MM.1S (cell line): Measurements from ENCODE around the gene PGRMC2.

Source experiments
- DNase-seq: peaks from one replicate; pipeline ENCODE4 v3.0.0-alpha.2; 2015
- H2AFZ ChIP-seq: fragments of 300-600 bp; sonication (generic); 2 replicates; pipeline ENCODE4 v1.6.0; 2016; ENCODE audit warnings: antibody characterized with exemption, low read length
- H3F3A ChIP-seq: fragments of 300-600 bp; sonication (generic); 2 replicates; pipeline ENCODE4 v1.6.1; 2016; ENCODE audit warnings: mild to moderate bottlenecking, antibody characterized with exemption, low read length, moderate library complexity, mixed read lengths; ENCODE audit not compliant: insufficient read depth
- H3K27ac ChIP-seq: fragments of 300-600 bp; sonication (generic); 2 replicates; pipeline ENCODE4 v1.5.1; 2016; ENCODE audit warnings: mild to moderate bottlenecking, low read length
- H3K27me3 ChIP-seq: fragments of 300-600 bp; sonication (generic); replicated peaks from 2 replicates; pipeline ENCODE4 v1.6.0; 2016; ENCODE audit warnings: low read length; ENCODE audit not compliant: insufficient read depth
- H3K36me3 ChIP-seq: fragments of 300-600 bp; sonication (generic); replicated peaks from 2 replicates; pipeline ENCODE4 v1.6.1; 2016; ENCODE audit warnings: mild to moderate bottlenecking, low read length, mixed read lengths; ENCODE audit not compliant: insufficient read depth
- H3K4me1 ChIP-seq: fragments of 300-600 bp; sonication (generic); 2 replicates; pipeline ENCODE4 v1.6.1; 2016; ENCODE audit warnings: low read length, mixed read lengths
- H3K4me2 ChIP-seq: fragments of 300-600 bp; sonication (generic); 2 replicates; pipeline ENCODE4 v1.6.0; 2016; ENCODE audit warnings: low read depth, low read length
- H3K4me3 ChIP-seq: fragments of 300-600 bp; sonication (generic); 2 replicates; pipeline ENCODE4 v1.5.1; 2016; ENCODE audit warnings: low read length, mixed read lengths
- H3K79me2 ChIP-seq: fragments of 300-600 bp; sonication (generic); 2 replicates; pipeline ENCODE4 v1.6.1; 2016; ENCODE audit warnings: mixed run types, low read length, mixed read lengths
- H3K9ac ChIP-seq: fragments of 300-600 bp; sonication (generic); 2 replicates; pipeline ENCODE4 v1.6.1; 2016; ENCODE audit warnings: low read length, mixed read lengths
- H3K9me2 ChIP-seq: fragments of 300-600 bp; sonication (generic); replicated peaks from 2 replicates; pipeline ENCODE4 v1.6.1; 2016; ENCODE audit warnings: mild to moderate bottlenecking, low read length, mixed read lengths; ENCODE audit not compliant: insufficient read depth
- H3K9me3 ChIP-seq: fragments of 300-600 bp; sonication (generic); replicated peaks from 2 replicates; pipeline ENCODE4 v1.6.1; 2016; ENCODE audit warnings: mild to moderate bottlenecking, low read length, mixed read lengths; ENCODE audit not compliant: insufficient read depth
- H4K20me1 ChIP-seq: fragments of 300-600 bp; sonication (generic); 2 replicates; pipeline ENCODE4 v1.6.1; 2016; ENCODE audit warnings: mild to moderate bottlenecking, low read length, moderate library complexity, mixed read lengths; ENCODE audit not compliant: insufficient read depth
- EZH2 ChIP-seq: fragments of 300-600 bp; sonication (generic); optimal IDR thresholded peaks from 2 replicates; pipeline ENCODE3; 2017; ENCODE audit warnings: low read depth, mild to moderate bottlenecking, antibody characterized with exemption, low read length, mixed read lengths
- EZH2phosphoT487 ChIP-seq: fragments of 300-600 bp; sonication (generic); IDR thresholded peaks from 2 replicates; pipeline ENCODE4 v1.6.1; 2018; ENCODE audit warnings: antibody characterized with exemption, low read length
- TF ChIP-seq, protein P1 (sequence below): fragments of 300-600 bp; sonication (generic); IDR thresholded peaks from 2 replicates; pipeline ENCODE4 v1.5.1; 2016; ENCODE audit warnings: antibody characterized with exemption, low read length, mixed read lengths

The PGRMC2 gene

DNA sequence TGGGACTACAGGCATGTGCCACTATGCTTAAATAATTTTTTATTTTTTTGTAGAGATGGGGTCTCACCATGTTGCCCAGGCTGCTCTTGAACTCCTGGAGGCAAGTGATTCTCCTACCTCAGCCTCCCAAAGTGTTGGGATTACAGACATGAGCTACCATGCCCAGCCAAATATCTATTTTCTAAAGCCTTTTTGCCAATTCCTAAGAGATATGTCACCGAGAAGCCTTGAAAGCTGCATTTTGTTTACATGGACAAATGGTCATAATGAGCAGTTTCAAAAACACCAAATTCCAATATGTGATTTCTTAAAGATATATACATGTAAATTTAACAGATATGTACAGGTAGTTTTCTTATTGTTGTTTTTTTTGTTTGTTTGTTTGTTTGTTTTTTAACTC lies 33.0 kb upstream of the PGRMC2 start:
- Histone ChIP-seq H3K27me3 (no peaks in the 10 kb centered on the region), H3K9me2 (no peaks in the 10 kb centered on the region), H3K4me3 (no peak overlapping the region), H3K79me2 (no peaks in the 10 kb centered on the region), H3K4me1 (no peaks in the 10 kb centered on the region), H2AFZ (no peak overlapping the region), H3K9me3 (no peaks in the 10 kb centered on the region), H3F3A (no peaks in the 10 kb centered on the region), H4K20me1 (no peaks in the 10 kb centered on the region), H3K4me2 (no peak overlapping the region), H3K36me3 (no peaks in the 10 kb centered on the region), H3K27ac (no peak overlapping the region), H3K9ac (no peak overlapping the region)
- TF ChIP-seq EZH2 = no peak
- no peak for TF ChIP-seq EZH2phosphoT487
- TF ChIP-seq, protein P1, sequence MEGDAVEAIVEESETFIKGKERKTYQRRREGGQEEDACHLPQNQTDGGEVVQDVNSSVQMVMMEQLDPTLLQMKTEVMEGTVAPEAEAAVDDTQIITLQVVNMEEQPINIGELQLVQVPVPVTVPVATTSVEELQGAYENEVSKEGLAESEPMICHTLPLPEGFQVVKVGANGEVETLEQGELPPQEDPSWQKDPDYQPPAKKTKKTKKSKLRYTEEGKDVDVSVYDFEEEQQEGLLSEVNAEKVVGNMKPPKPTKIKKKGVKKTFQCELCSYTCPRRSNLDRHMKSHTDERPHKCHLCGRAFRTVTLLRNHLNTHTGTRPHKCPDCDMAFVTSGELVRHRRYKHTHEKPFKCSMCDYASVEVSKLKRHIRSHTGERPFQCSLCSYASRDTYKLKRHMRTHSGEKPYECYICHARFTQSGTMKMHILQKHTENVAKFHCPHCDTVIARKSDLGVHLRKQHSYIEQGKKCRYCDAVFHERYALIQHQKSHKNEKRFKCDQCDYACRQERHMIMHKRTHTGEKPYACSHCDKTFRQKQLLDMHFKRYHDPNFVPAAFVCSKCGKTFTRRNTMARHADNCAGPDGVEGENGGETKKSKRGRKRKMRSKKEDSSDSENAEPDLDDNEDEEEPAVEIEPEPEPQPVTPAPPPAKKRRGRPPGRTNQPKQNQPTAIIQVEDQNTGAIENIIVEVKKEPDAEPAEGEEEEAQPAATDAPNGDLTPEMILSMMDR = no peak
- no peak for DNase-seq

DNA sequence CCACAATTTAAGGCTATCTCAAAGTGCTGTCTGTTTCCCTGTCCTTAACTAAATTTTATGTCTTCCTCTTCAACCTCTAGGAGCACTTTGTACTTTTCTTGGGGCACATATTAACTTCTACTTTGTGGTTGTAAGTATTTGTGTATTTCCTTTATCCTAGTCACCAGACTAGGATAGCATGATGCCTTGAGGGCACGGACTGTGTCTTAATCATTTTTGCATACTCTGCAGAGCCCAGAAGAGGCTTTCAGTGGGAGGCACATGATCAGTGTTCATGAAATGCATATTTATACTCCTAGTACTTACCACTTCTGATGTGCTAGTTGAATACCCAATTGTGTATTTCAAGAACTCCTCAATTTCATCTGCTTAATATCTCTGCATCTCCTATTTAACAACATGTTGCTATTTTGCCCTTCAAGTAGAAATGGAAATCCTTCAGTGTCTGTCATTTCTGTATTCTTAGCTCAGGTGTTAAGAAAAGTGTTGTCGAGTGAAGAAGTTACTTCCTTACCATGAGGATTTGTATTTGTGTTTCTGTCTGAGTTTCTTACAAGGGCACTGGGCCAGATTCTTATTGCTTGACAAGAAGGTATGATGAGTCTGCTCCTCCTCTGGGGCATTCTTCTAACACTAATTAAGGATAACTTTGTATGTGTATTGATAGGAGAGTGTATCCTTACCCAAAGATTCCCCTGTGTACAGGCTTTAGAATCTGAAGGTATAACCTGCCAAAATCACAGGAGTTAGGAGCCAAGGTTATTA lies 28.3 kb upstream of the PGRMC2 start:
- no peak for TF ChIP-seq EZH2phosphoT487
- TF ChIP-seq EZH2 = no peak
- TF ChIP-seq, protein P1 = no peak

DNA sequence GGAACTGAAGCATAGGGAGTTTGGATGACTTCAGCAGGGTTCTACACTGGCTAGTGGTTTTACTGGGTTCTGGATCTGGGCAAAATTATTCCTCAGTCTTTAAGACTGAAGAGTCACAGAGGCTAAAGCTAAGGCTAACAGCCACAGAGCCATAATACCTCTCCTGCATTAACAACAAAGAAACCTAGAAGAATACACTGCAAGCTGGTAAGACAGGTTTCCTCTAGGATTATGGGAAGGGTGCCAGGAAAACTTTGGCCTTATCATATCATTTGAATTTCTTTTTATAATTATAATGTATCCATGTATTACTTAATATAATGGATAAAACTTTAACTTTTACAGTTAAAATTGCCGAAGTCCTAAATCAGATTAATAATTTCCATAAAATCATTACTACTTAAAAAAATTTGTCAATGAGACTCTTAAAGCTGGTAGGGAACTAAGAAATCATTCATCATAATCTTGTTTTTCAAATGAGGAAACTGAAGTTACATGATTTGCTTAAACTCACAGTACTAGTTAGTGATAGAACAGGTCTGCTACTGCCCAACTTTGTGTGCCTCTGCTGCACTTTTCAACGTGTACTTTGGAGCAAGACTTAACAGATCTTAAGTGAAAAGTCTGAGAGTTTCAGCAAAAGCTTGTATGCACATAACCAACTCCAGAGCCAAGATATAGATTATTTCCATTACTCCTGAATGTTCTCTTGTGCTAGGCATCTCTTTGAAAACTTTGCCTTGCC lies 24.2 kb upstream of the PGRMC2 start:
- Histone ChIP-seq H3K9ac (no peak overlapping the region), H3K9me2 (no peaks in the 10 kb centered on the region), H4K20me1 (no peaks in the 10 kb centered on the region), H3K4me1 (peaks cover 8% of the 10 kb centered on the region), H3K27ac (no peak overlapping the region), H3K27me3 (no peaks in the 10 kb centered on the region), H3F3A (no peaks in the 10 kb centered on the region), H3K4me3 (no peak overlapping the region), H2AFZ (no peak overlapping the region), H3K9me3 (no peaks in the 10 kb centered on the region), H3K4me2 (no peak overlapping the region), H3K36me3 (no peaks in the 10 kb centered on the region), H3K79me2 (no peaks in the 10 kb centered on the region)
- no peak for DNase-seq
- no peak for TF ChIP-seq EZH2phosphoT487
- no peak for TF ChIP-seq EZH2
- TF ChIP-seq, protein P1 = no peak

More for the DNA sequence above, 28.3 kb upstream of the PGRMC2 start:
- Histone ChIP-seq H3K4me2 (no peak overlapping the region), H3F3A (no peaks in the 10 kb centered on the region), H2AFZ (no peak overlapping the region), H3K9ac (no peak overlapping the region), H3K4me3 (no peak overlapping the region), H3K9me2 (no peaks in the 10 kb centered on the region), H3K36me3 (no peaks in the 10 kb centered on the region), H3K79me2 (no peaks in the 10 kb centered on the region), H3K4me1 (no peaks in the 10 kb centered on the region), H3K9me3 (no peaks in the 10 kb centered on the region), H3K27me3 (no peaks in the 10 kb centered on the region), H3K27ac (no peak overlapping the region), H4K20me1 (no peaks in the 10 kb centered on the region)
- DNase-seq = no peak
